Small intestine (tissue), 7 donors: Measurements from ENCODE around the gene NEDD4L. TPM values are rescaled to one million over a fixed set of nuclear protein-coding genes. Genes with fewer than 3 reads are reported as not detected.

ENCODE experiments used
- DNase-seq, 2 donors: peaks; one replicate each; pipeline versions ENCODE4 v3.0.0 to v3.0.0-alpha.2; 2013
- FAIRE-seq: peaks from 2 replicates; lab custom pipeline; 2012; peaks lifted over from hg19 to GRCh38; lab: Jason Lieb, UNC
- H3K27ac ChIP-seq, 3 donors: one replicate each; pipeline ENCODE4 v1.5.1; 2013; ENCODE audit warnings: low read length in 2 of 3, mild to moderate bottlenecking in 2 of 3, control low read depth in 1 of 3, inconsistent platforms in 1 of 3, low read depth in 1 of 3, moderate library complexity in 1 of 3
- H3K27me3 ChIP-seq, 3 donors: one replicate each; pipeline ENCODE4 v1.6.1; 2013; ENCODE audit warnings: low read length in 3 of 3, inconsistent platforms in 1 of 3; ENCODE audit not compliant: control insufficient read depth in 3 of 3, insufficient read depth in 3 of 3
- H3K36me3 ChIP-seq, 3 donors: one replicate each; pipeline ENCODE4 v1.6.1; 2013; ENCODE audit warnings: low read length in 3 of 3, inconsistent platforms in 1 of 3, low read depth in 1 of 3, mild to moderate bottlenecking in 1 of 3, moderate library complexity in 1 of 3; ENCODE audit not compliant: control insufficient read depth in 3 of 3, insufficient read depth in 2 of 3
- H3K4me1 ChIP-seq, 3 donors: one replicate each; pipeline ENCODE4 v1.6.1; 2013; ENCODE audit warnings: low read length in 2 of 3, inconsistent platforms in 1 of 3, low read depth in 1 of 3, mild to moderate bottlenecking in 1 of 3, moderate library complexity in 1 of 3; ENCODE audit not compliant: control insufficient read depth in 3 of 3, insufficient read depth in 2 of 3
- H3K4me3 ChIP-seq, 3 donors: one replicate each; pipeline ENCODE4 v1.5.1; 2013; ENCODE audit warnings: low read length in 3 of 3, control low read depth in 1 of 3, inconsistent platforms in 1 of 3, low read depth in 1 of 3, mild to moderate bottlenecking in 1 of 3, moderate library complexity in 1 of 3
- H3K9me3 ChIP-seq, 2 donors: one replicate each; pipeline ENCODE4 v1.6.1; 2013; ENCODE audit warnings: low read depth in 1 of 2, low read length in 1 of 2; ENCODE audit not compliant: control insufficient read depth in 2 of 2, insufficient read depth in 1 of 2
- WGBS, 3 donors: extraction: QIAGEN DNeasy Blood & Tissue Kit; methylation state at CpG; one replicate each; pipeline ENCODE4 v1.1.7; 2013; 5-methylcytosine and 5-hydroxymethylcytosine counted together
- polyA plus RNA-seq, 4 donors: library from polyadenylated mRNA; stranded (reverse) in 3 of 4; unstranded in 1 of 4; fragments of 200-250 nt in 3 of 4; fragments of 120-200 nt in 1 of 4; gene quantifications; one replicate each; pipeline versions ENCODE4 v1.2.1 to v1.2.3, GENCODE V29; 2013
- donor health status: healthy with polysubstance abuse.
- donor health status: control.
- donor health status: control.
- donor health status: Bipolar disorder and iron deficiency.
- donor health status: healthy.

NEDD4L gene
- polyA plus RNA-seq, 4 donors: 36.5 to 113 (median 96.2) TPM

- Histone ChIP-seq H3K36me3 (peaks cover 0 to 11% (median 0%) of the 10 kb centered on the region in 3 donors), H3K27ac (no peak overlapping the region), H3K9me3 (no peaks in the 10 kb centered on the region), H3K4me3 (no peak overlapping the region), H3K27me3 (no peaks in the 10 kb centered on the region), H3K4me1 (peaks cover 0 to 9% (median 2%) of the 10 kb centered on the region in 3 donors)
- WGBS, 3 donors: 57 to 58% (median 57%) methylated on average over 5 of the region's 5 CpGs
- FAIRE-seq: no peak
- DNase-seq: no peak
Observed at GRCh38 chr18:58298251-58299134, 254.5 kb downstream of the NEDD4L start.

GRCh38 chr18:58299135-58299473 is 255.1 kb downstream of the NEDD4L start:
- FAIRE-seq: no peak
- Histone ChIP-seq H3K27me3 (no peaks in the 10 kb centered on the region), H3K27ac (no peak overlapping the region), H3K36me3 (peaks cover 0 to 9% (median 0%) of the 10 kb centered on the region in 3 donors), H3K4me3 (no peak overlapping the region), H3K4me1 (peaks cover 0 to 9% (median 2%) of the 10 kb centered on the region in 3 donors), H3K9me3 (no peaks in the 10 kb centered on the region)
- DNase-seq: no peak
- 83 to 93% (median 92%) methylated on average over 4 of the region's 4 CpGs for WGBS, 3 donors

- FAIRE-seq (no peak), DNase-seq (no peak)
- Histone ChIP-seq H3K27me3 (no peaks in the 10 kb centered on the region), H3K9me3 (peaks cover 0 to 3% of the 10 kb centered on the region in 2 donors), H3K36me3 (peaks cover 0 to 9% (median 0%) of the 10 kb centered on the region in 3 donors), H3K4me1 (peaks cover 0 to 9% (median under 1%) of the 10 kb centered on the region in 3 donors), H3K4me3 (no peak overlapping the region), H3K27ac (no peak overlapping the region)
- WGBS, 3 donors: 57 to 60% (median 60%) methylated on average over 1 of the region's 1 CpG
Observed at GRCh38 chr18:58299936-58300335, 255.9 kb downstream of the NEDD4L start.

- no peak overlapping the region for H3K27ac ChIP-seq
- H3K27me3 ChIP-seq: no peaks in the 10 kb centered on the region
- H3K36me3 ChIP-seq: peaks cover 0 to 11% (median 0%) of the 10 kb centered on the region in 3 donors
- FAIRE-seq: no peak
- no peak for DNase-seq
- H3K4me1 ChIP-seq: peaks cover 0 to 9% (median 0%) of the 10 kb centered on the region in 3 donors
- WGBS, 3 donors: 73 to 80% (median 79%) methylated on average over 4 of the region's 4 CpGs
- H3K4me3 ChIP-seq: no peak overlapping the region
- peaks cover 0 to 12% of the 10 kb centered on the region in 2 donors for H3K9me3 ChIP-seq
Observed at GRCh38 chr18:58300867-58301266, 256.8 kb downstream of the NEDD4L start.

- FAIRE-seq (no peak), DNase-seq (no peak)
- H3K27me3 ChIP-seq: no peaks in the 10 kb centered on the region
- H3K36me3 ChIP-seq: peaks cover 0 to 10% (median 0%) of the 10 kb centered on the region in 3 donors
- H3K4me3 ChIP-seq: no peak overlapping the region
- WGBS, 3 donors: 78 to 85% (median 84%) methylated on average over 5 of the region's 5 CpGs
- H3K4me1 ChIP-seq: peaks cover 0 to 9% (median 0%) of the 10 kb centered on the region in 3 donors
- H3K27ac ChIP-seq: peak overlapping the region in 1 of 3 donors; percentile 1
- H3K9me3 ChIP-seq: peaks cover 0 to 17% of the 10 kb centered on the region in 2 donors
Observed at GRCh38 chr18:58302811-58303210, 258.8 kb downstream of the NEDD4L start.

- DNase-seq: peak; percentile 42 to 50
- Histone ChIP-seq H3K27me3 (no peaks in the 10 kb centered on the region), H3K36me3 (peaks cover 0 to 12% (median 0%) of the 10 kb centered on the region in 3 donors), H3K27ac (peak overlapping the region in 1 of 3 donors; percentile 1), H3K4me1 (peaks cover 0 to 9% (median 0%) of the 10 kb centered on the region in 3 donors), H3K4me3 (no peak overlapping the region), H3K9me3 (peaks cover 0 to 17% of the 10 kb centered on the region in 2 donors)
- 12 to 38% (median 23%) methylated on average over 3 of the region's 3 CpGs for WGBS, 3 donors
- no peak for FAIRE-seq
Observed at GRCh38 chr18:58303363-58303762, 259.3 kb downstream of the NEDD4L start.

GRCh38 chr18:58305792-58306191 is 261.8 kb downstream of the NEDD4L start:
- peaks cover 0 to 17% of the 10 kb centered on the region in 2 donors for H3K9me3 ChIP-seq
- H3K36me3 ChIP-seq: peaks cover 0 to 24% (median 0%) of the 10 kb centered on the region in 3 donors
- no peak overlapping the region for H3K27ac ChIP-seq
- H3K4me3 ChIP-seq: no peak overlapping the region
- no peaks in the 10 kb centered on the region for H3K27me3 ChIP-seq
- DNase-seq (no peak), FAIRE-seq (no peak)
- 97 to 99% (median 99%) methylated on average over 3 of the region's 3 CpGs for WGBS, 3 donors
- H3K4me1 ChIP-seq: peaks cover 0 to 25% (median 7%) of the 10 kb centered on the region in 3 donors

- Histone ChIP-seq H3K36me3 (peaks cover 0 to 24% (median 0%) of the 10 kb centered on the region in 3 donors), H3K27ac (no peak overlapping the region), H3K9me3 (peaks cover 0 to 17% of the 10 kb centered on the region in 2 donors), H3K4me3 (no peak overlapping the region), H3K4me1 (peaks cover 0 to 35% (median 7%) of the 10 kb centered on the region in 3 donors), H3K27me3 (no peaks in the 10 kb centered on the region)
- WGBS, 3 donors: 70 to 91% (median 89%) methylated on average over 3 of the region's 3 CpGs
- DNase-seq (no peak), FAIRE-seq (no peak)
Observed at GRCh38 chr18:58307441-58307840, 263.4 kb downstream of the NEDD4L start.
